Stomach (tissue), 9 donors: Measurements from ENCODE around the gene SECISBP2L. TPM values are rescaled to one million over a fixed set of nuclear protein-coding genes. Genes with fewer than 3 reads are reported as not detected.

ENCODE experiments used
- DNase-seq, 2 donors: peaks; one replicate each; pipeline versions ENCODE4 v3.0.0 to v3.0.0-alpha.2; 2013 to 2019
- H3K27ac ChIP-seq, 5 donors: fragments of 200-600 bp in 4 of 5; sonication (generic) in 4 of 5; one replicate each; pipeline ENCODE4 v1.5.1; 2013 to 2019; ENCODE audit warnings: mild to moderate bottlenecking in 1 of 5, moderate library complexity in 1 of 5
- H3K27me3 ChIP-seq, 3 donors: fragments of 200-600 bp; sonication (generic); one replicate each; pipeline ENCODE4 v1.5.1; 2017 to 2019; ENCODE audit warnings: mixed run types in 1 of 3
- H3K36me3 ChIP-seq, 4 donors: fragments of 200-600 bp; sonication (generic); 1 replicate in 3 of 4; 2 replicates in 1 of 4; pipeline ENCODE4 v1.5.1; 2016 to 2019
- H3K4me1 ChIP-seq, 4 donors: fragments of 200-600 bp; sonication (generic); one replicate each; pipeline ENCODE4 v1.5.1; 2016 to 2019
- H3K4me3 ChIP-seq, 4 donors: fragments of 200-600 bp; sonication (generic) in 3 of 4; one replicate each; pipeline ENCODE4 v1.5.1; 2016 to 2019; ENCODE audit warnings: mild to moderate bottlenecking in 1 of 4
- H3K9me3 ChIP-seq, 4 donors: fragments of 200-600 bp; sonication (generic); one replicate each; pipeline ENCODE4 v1.5.1; 2016 to 2019
- CTCF ChIP-seq, 7 experiments: fragments of 450-650 bp in 4 of 7; fragments of 200-600 bp in 3 of 7; sonication (generic) in 3 of 7; IDR thresholded peaks; one replicate each; pipeline ENCODE4 v1.5.1; 2016 to 2019; ENCODE audit warnings: antibody characterized with exemption in 7 of 7, control low read depth in 2 of 7, mild to moderate bottlenecking in 1 of 7
- EP300 ChIP-seq: sonication (generic); formaldehyde crosslinking; IDR thresholded peaks from one replicate; pipeline ENCODE4 v1.6.1; 2017; ENCODE audit warnings: antibody characterized with exemption
- POLR2A ChIP-seq, 4 donors: fragments of 450-650 bp; IDR thresholded peaks; one replicate each; pipeline ENCODE4 v1.6.1; 2016; ENCODE audit warnings: antibody characterized with exemption in 4 of 4, control low read depth in 2 of 4, mild to moderate bottlenecking in 1 of 4, moderate library complexity in 1 of 4
- POLR2AphosphoS5 ChIP-seq, 3 donors: sonication (generic); formaldehyde crosslinking; IDR thresholded peaks; one replicate each; pipeline ENCODE4 v1.6.1; 2016; ENCODE audit warnings: antibody characterized with exemption in 3 of 3
- WGBS, 5 donors: extraction: QIAGEN DNeasy Blood & Tissue Kit in 3 of 5; methylation state at CpG; one replicate each; pipeline versions ENCODE4 v1.1.5 to v1.1.7; 2013 to 2018; 5-methylcytosine and 5-hydroxymethylcytosine counted together
- intact Hi-C: fragments of 100-400 bp; cut with DNase I; formaldehyde crosslinking; loops from one replicate; pipeline ENCODE4 v1.15.1; 2023; ENCODE audit warnings: low total_unique reads
- polyA plus RNA-seq, 3 donors: library from polyadenylated mRNA; stranded (reverse); fragments of 200-250 nt; gene quantifications; one replicate each; pipeline ENCODE4 v1.2.3, GENCODE V29; 2013
- total RNA-seq, 5 donors: library from RNA; depleted of rRNA; stranded (reverse); fragments of >200 nt; gene quantifications; one replicate each; pipeline versions ENCODE4 v1.1.0 to v1.2.3, GENCODE V29; 2014 to 2016
- donor health status: healthy with polysubstance abuse.
- donor health status: Bipolar disorder and iron deficiency.
- donor health status: healthy.

The SECISBP2L gene
- total and polyA plus RNA-seq, 8 donors, result 6.4 to 113 (median 25.4) TPM

- TF ChIP-seq EP300 (no peak), CTCF (IDR thresholded peaks at IDR 0.05) (no peak), POLR2A (IDR thresholded peaks at IDR 0.05) (no peak), POLR2AphosphoS5 (IDR thresholded peaks at IDR 0.05) (no peak)
- intact Hi-C loops, result no loop called here
- H3K4me3 ChIP-seq, result no peak overlapping the region
- no peaks in the 10 kb centered on the region for H3K4me1 ChIP-seq
- H3K27ac ChIP-seq, result no peak overlapping the region
- no peaks in the 10 kb centered on the region for H3K27me3 ChIP-seq
- H3K36me3 ChIP-seq, result no peaks in the 10 kb centered on the region
- DNase-seq, result no peak
- H3K9me3 ChIP-seq, result no peaks in the 10 kb centered on the region
- 57 to 65% (median 63%) methylated on average over 5 of the region's 5 CpGs for WGBS, 5 donors
Observed at GRCh38 chr15:48954538-48954937, 91.7 kb downstream of the SECISBP2L start.

- no peaks in the 10 kb centered on the region for H3K36me3 ChIP-seq
- no peak for DNase-seq
- no peak for TF ChIP-seq POLR2AphosphoS5 (IDR thresholded peaks at IDR 0.05)
- TF ChIP-seq EP300, result no peak
- no peak for TF ChIP-seq POLR2A (IDR thresholded peaks at IDR 0.05)
- TF ChIP-seq CTCF (IDR thresholded peaks at IDR 0.05), result no peak
Observed at GRCh38 chr15:48946840-48947187, 99.4 kb downstream of the SECISBP2L start.

GRCh38 chr15:48946074-48946839 lies 100.0 kb downstream of the SECISBP2L start:
- DNase-seq, result peak in 1 of 2 donors; percentile 9
- no peaks in the 10 kb centered on the region for H3K9me3 ChIP-seq
- no peak overlapping the region for H3K27ac ChIP-seq
- no peaks in the 10 kb centered on the region for H3K27me3 ChIP-seq
- TF ChIP-seq POLR2A (IDR thresholded peaks at IDR 0.05), result no peak
- TF ChIP-seq EP300, result no peak
- no peak for TF ChIP-seq POLR2AphosphoS5 (IDR thresholded peaks at IDR 0.05)
- no peak for TF ChIP-seq CTCF (IDR thresholded peaks at IDR 0.05)
- intact Hi-C loops, result no loop called here
- no peaks in the 10 kb centered on the region for H3K36me3 ChIP-seq
- no peak overlapping the region for H3K4me3 ChIP-seq
- H3K4me1 ChIP-seq, result no peaks in the 10 kb centered on the region
- WGBS, 5 donors, result 24 to 34% (median 28%) methylated on average over 5 of the region's 5 CpGs

More at GRCh38 chr15:48946840-48947187, 99.4 kb downstream of the SECISBP2L start:
- WGBS, 5 donors, result 72 to 85% (median 73%) methylated on average over 1 of the region's 1 CpG
- no peaks in the 10 kb centered on the region for H3K27me3 ChIP-seq
- no peak overlapping the region for H3K27ac ChIP-seq
- H3K4me3 ChIP-seq, result no peak overlapping the region
- no peaks in the 10 kb centered on the region for H3K4me1 ChIP-seq
- intact Hi-C loops, result no loop called here
- H3K9me3 ChIP-seq, result no peaks in the 10 kb centered on the region

- Histone ChIP-seq H3K27ac (no peak overlapping the region), H3K4me3 (no peak overlapping the region), H3K9me3 (no peaks in the 10 kb centered on the region), H3K4me1 (no peaks in the 10 kb centered on the region), H3K27me3 (no peaks in the 10 kb centered on the region), H3K36me3 (no peaks in the 10 kb centered on the region)
- WGBS, 5 donors, result 66 to 98% (median 84%) methylated on average over 2 of the region's 2 CpGs
- no peak for DNase-seq
- intact Hi-C loops, result no loop called here
- TF ChIP-seq POLR2AphosphoS5 (IDR thresholded peaks at IDR 0.05) (no peak), CTCF (IDR thresholded peaks at IDR 0.05) (no peak), POLR2A (IDR thresholded peaks at IDR 0.05) (no peak), EP300 (no peak)
Observed at GRCh38 chr15:48945386-48945785, 100.9 kb downstream of the SECISBP2L start.
